ENCODE data around the gene DLG2.
"Not testable (repeated sequence)": the region's sequence is repeated elsewhere in the genome, so short reads cannot be mapped to it uniquely, and the experiment has no call there.

DLG2 gene

DNA sequence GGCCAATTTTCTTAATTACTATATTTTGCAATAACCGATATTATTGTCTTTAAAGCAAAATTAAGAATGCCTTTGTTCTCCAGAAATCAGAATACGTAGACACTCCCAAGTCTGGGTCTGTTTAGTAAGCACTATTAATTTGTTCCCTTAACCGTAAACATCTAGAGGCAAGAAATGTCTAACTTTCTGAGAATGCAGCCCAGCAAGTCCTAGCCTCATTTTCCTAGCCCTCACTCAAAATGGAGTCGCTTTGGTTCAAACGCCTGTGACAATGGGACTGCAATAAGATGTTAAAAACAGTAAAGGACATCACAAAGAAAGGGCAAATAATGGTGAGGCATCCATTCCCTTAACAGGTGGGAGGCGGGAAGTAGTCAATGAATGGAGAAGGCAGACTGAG, 280.7 kb downstream of the DLG2 start:
- no peak for DNase-seq (ENCODE audit: low spot score)
- no peak for FAIRE-seq

DNA sequence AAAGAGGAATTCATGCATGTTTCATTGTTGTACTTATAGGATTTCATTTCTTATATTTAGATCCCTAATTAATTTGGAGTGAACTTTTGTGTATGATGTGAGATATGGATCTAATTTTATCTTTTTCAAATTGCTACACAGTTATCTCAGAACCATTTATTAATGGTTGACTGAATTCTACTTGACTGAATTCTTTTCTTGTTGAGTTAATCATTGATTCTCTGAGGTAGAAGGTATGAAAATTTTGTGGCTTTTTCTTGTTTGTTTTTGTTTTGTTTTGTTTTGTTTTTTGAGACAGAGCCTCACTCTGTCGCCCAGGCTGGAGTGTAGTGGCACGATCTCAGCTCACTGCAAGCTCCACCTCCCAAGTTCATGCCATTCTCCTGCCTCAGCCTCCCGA, 286.3 kb downstream of the DLG2 start:
- DNase-seq (ENCODE audit: low spot score); FAIRE-seq: not testable (repeated sequence)

- FAIRE-seq (no peak), DNase-seq (ENCODE audit: low spot score) (no peak)
Measured at GRCh38 chr11:85318573-85318972, 308.6 kb downstream of the DLG2 start.

DNA sequence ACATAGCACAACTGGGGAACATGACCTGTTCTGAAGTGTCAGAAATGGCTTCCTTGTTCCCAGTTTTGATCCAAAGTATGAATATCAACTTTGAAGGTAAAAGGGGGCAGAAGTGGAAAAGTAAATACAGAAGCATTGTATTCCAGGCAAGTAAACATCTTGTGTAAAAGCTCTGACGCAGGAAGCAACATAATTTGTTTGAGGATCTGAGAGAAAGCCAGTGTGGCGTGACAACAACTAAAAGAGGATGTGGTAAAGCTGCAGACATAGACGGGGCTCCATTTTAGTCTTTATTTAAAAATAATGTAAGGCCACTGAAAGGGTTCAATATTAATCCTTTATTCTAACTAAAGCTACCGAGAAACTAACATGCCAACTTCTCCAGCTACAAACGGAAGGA, 310.2 kb downstream of the DLG2 start:
- DNase-seq (ENCODE audit: low spot score) (no peak), FAIRE-seq (no peak)

GRCh38 chr11:85313741-85314140, 313.4 kb downstream of the DLG2 start:
- FAIRE-seq (no peak), DNase-seq (ENCODE audit: low spot score) (no peak)

DNA sequence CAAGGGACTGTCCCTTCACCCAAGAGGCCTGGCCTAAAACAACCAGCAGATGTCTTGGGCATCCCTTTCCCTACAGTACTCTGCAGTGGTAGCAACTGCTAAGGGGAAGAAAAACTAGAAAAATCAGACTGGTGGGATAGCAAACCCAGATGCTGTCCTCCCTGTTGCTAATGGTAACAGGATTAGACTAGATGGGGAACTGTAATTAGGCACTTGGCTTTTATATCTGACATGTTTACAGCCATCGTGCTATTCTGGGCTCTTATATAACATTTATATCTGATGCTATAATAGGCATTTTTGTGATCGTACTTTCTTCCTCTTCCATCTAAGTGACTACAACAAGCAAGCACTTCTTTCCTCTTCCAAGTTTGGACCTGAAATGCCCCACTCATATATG, 316.7 kb downstream of the DLG2 start:
- FAIRE-seq: no peak
- no peak for DNase-seq (ENCODE audit: low spot score)

DNA sequence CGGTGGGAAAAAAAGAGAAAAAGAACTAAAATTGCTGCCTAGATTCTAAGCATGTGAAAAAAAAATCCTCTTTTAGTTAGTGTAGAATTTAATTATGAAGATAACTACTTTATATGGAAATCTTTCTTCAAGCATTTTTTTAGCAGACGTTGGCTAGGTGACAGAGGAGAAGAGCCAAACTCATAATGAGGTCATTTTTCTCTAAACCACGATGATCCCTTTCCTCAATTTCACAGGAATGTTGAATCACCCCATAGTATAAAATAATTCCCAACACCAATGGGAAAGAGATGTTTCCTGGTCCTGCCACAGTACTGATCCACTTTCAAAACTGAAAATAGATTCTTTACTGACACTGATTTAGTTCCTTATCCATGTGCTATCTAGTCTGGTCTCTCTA, 319.8 kb downstream of the DLG2 start:
- DNase-seq (ENCODE audit: low spot score) (no peak), FAIRE-seq (no peak)

- DNase-seq (ENCODE audit: low spot score) (no peak), FAIRE-seq (no peak)
Measured at GRCh38 chr11:85301895-85302678, 325.1 kb downstream of the DLG2 start.

DNA sequence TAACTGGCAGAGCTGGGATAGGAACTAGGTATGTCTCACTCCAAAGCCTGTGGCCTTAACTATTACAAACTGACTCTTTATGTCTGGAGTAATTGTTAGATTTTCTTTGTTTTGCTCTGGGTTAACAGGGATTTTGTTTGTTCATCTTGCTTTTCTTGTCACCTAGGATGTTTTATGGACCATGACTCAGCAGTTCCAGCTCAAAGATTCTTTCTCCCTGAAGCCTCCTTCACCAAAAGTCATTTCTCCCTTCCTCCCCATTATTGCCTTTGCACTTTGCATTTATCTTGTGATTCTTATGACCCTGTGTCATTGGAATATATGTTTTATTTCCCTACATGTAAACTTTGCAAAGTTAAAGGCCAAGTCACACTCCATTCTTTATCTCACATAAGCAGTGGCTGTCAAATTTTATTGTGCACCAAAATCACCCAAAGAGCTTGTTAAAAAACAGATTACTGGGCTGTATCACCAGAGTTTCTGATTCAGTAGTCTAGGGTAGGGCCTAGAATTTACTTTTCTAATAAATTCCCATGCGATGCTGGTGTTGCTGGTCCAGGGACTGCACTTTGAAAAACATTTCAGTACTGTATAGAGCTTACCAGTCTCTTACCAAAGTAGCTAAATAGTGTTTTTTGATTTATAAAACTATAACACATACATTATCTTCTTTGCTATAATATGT, 327.7 kb downstream of the DLG2 start:
- no peak for FAIRE-seq
- DNase-seq (ENCODE audit: low spot score): peak; percentile 24

DNA sequence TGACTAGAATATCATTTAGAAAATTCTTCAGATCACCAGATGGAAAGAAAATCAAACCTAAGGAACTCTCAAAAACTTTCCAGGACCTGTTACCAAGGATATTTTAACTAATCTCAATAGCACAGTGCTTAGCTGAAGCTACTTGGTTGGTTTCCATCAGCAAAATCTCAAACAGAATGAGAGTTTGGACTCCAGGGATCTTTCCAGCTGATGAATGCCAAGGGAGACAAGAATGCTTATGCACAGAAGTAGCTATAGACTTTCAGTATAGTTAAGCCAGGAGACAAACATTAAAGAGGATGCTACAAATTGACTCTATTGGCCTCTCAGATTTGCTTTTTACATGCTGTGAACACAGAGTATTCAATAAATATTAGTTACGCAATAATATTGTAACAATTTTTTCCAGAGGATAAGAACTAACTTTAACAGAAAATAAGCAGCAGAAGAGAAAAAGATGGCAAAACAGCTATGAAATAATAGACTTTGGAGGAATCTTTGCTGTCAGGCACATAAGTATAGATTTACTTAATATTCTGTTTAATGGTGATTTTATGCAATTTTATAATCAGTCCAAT, 331.4 kb downstream of the DLG2 start:
- DNase-seq (ENCODE audit: low spot score): no peak
- no peak for FAIRE-seq

DNA sequence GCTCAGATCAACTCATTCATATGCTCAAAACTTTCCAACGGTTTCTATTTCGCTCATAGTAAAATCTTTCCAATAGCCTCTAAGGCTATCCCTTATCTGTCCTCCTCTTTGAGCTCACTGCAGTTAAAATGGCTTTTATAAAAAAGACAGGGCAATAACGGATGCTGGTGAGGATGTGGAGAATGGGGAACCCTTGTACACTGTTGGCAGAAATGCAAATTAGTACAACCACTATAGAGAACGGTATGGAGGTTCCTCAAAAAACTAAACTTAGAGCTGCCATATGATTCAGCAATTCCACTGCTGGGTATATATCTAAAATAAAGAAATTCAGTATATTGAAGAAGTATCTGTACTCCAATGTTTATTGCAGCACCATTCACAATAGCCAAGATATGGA, 345.6 kb downstream of the DLG2 start:
- no peak for DNase-seq (ENCODE audit: low spot score)
- FAIRE-seq: no peak

DNA sequence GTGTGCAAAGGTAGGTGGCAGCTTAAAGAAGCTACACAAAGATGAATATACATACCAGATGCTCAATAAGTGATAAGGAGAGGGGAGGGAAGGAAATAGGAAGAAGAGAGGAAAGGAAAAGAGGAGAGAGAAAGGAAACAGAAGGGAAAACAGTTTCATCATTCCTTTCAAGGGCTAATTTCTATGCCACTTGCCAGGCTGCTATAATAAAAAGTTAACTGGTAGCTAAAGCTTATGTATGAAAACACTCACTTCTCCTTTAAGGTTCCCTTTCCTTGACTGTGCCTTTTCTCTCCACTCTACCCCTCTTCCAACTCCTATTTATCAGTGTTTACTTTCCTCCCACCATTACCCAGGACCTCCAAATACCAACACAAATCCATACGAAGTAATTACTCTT, 347.9 kb downstream of the DLG2 start:
- no peak for FAIRE-seq

GRCh38 chr11:85277693-85278092, 349.5 kb downstream of the DLG2 start:
- FAIRE-seq (no peak), DNase-seq (ENCODE audit: low spot score) (no peak)

More for the DNA sequence above, 347.9 kb downstream of the DLG2 start:
- DNase-seq (ENCODE audit: low spot score): no peak

DNA sequence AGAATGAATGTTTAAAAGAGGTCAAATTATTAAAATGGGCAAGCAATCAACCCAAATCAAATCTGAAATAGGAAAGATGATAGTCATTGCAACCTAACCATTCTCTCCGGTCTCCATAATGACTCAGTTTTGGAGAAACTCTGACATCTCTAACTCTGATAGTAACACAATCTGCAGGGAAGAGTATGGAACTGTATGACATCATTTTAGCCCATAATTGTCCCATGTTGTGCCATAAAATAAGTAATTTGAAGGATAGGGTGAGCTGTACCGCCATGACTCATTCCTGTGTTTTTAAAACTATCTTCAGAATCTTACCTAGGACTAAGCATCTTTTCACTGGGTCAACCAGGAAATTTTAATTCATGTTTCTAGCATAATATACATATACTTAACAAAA, 350.8 kb downstream of the DLG2 start:
- DNase-seq (ENCODE audit: low spot score) (no peak), FAIRE-seq (no peak)

- FAIRE-seq; DNase-seq (ENCODE audit: low spot score): not testable (repeated sequence)
Measured at GRCh38 chr11:85270315-85270714, 356.8 kb downstream of the DLG2 start.

- no peak for FAIRE-seq
- no peak for DNase-seq (ENCODE audit: low spot score)
Measured at GRCh38 chr11:85269109-85269508, 358.0 kb downstream of the DLG2 start.

- no peak for FAIRE-seq
- DNase-seq (ENCODE audit: low spot score): no peak
Measured at GRCh38 chr11:85266646-85267045, 360.5 kb downstream of the DLG2 start.

DNA sequence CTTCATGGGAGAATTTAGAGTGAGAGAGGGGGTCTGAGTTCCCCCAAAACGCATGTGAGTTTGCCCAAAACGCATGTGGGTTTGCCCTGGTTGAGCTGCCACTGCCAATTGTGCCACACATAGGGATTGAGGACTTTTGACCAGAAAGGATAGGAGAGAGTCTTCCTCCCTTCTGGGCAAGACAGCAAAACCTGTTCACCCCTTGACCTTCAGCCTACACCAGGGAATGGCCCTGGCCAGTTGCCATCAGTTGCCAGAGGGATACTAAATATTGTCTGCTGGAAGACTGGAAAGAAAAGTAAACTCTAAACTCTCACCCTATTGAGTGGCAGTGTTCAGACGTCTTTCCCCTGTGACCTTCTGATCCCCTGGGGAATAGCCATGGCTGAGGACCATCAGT, 363.8 kb downstream of the DLG2 start:
- DNase-seq (ENCODE audit: low spot score) (no peak), FAIRE-seq (no peak)

DNA sequence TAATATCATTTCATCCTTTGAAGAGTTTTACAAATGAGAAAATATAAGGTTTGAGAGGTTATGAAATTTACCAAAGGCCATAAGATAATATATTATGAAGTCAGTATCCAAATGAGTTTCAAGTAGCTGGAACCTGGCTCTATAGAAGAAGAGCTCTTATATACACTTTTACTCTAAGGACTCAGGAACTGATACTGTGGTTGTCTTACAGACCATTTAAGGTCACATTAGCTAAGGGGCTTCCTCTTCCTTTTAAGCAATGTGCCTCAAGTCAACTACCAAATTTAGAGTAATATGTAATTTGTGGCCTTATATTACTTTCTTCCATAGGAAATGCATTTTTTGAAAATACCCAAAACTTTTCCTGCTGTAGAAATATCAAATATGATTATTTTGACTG, 369.3 kb downstream of the DLG2 start:
- FAIRE-seq (no peak), DNase-seq (ENCODE audit: low spot score) (no peak)

DNA sequence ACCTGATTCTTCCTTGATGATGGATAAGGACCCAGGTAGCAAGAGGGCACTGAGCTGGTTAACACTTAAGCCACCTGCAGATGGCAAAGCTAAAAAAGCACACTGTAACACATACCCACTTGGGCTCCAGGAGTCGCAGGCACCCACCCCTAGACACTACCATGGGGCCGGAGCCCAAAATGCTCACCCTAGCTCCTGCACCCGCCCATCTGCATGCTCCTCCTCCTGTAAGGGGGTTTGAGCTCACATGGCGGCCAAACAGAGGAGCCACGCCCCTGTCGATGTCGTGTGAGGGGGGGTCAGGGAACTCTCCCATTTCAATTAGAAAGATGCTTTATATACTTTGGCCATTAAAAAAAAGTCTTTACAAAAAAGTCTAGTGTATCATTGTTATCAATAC, 370.7 kb downstream of the DLG2 start:
- DNase-seq (ENCODE audit: low spot score) (no peak), FAIRE-seq (no peak)

DNA sequence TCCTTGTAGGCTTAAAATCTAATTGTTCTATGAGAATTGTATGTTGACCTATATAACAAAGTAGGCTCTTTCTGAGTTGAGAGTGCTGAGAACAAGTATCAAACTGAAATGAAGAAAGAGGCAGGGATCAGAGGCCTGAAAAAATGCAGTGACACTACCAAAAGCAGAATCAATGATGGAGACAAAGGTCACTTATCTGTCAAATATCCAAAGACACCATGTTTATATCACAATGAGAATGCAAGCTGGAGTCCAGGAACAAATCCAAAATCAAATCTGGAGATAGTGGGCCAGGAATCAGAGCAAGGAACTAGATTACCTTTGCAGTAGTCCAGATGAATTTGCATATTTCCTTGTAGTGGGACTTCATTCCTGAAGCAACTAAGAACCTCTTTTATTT, 377.7 kb downstream of the DLG2 start:
- FAIRE-seq: no peak

DNA sequence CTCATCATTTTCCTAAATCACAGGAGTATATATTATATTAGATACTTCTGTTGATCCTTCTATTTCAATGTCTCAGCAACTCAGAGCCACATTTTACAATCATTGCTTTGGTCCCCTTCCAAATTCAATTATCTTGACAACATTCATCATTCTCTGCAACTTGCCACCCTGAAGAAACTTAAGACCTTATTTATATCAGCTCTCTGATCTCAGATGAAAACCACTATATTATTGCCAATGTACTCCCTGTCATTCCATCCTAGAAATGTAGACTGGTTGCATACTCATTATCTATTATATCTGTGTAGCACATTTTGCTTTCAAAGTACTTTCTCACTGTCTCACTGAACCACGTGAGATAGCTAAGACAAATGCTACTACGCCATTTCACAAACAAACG, 379.3 kb downstream of the DLG2 start:
- FAIRE-seq (no peak), DNase-seq (ENCODE audit: low spot score) (no peak)

More for the DNA sequence above, 377.7 kb downstream of the DLG2 start:
- no peak for DNase-seq (ENCODE audit: low spot score)

- DNase-seq (ENCODE audit: low spot score) (no peak), FAIRE-seq (no peak)
Measured at GRCh38 chr11:85238906-85239305, 388.2 kb downstream of the DLG2 start.
